GM18499 (cell line): ENCODE measurements around the gene TRAP1.

ENCODE experiments used
- ATAC-seq: cut with Tn5 transposase; IDR thresholded peaks from one replicate; pipeline ENCODE4 v1.9.1; 2021; ENCODE audit warnings: moderate number of reproducible peaks; ENCODE audit not compliant: insufficient read depth, unreplicated experiment

The TRAP1 gene

GRCh38 chr16:3717235-3718018 lies at the start of gene TRAP1:
TRAP1 (minus strand) TSS chr16:3717524; CDS start chr16:3717508, 16 bp downstream.
- no peak for ATAC-seq

DNA sequence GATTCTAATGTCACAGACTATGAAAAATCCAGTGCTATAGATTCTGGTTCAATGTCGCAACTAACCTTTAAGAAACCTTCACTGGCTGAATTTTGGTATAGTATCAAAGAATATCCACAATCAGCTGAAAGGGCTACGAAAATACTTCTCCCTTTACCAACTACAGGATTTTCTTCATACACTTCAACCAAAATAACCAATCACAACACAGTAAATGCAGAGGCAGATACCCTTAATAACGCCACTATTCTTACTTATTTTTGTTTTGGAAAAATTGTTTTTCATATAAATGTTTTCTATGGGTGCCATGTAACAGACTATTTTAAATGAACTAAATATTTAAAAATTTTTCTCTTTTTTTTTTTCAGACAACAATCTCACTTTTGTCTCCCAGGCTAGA lies 48.9 kb upstream of the TRAP1 start:
- no peak for ATAC-seq

DNA sequence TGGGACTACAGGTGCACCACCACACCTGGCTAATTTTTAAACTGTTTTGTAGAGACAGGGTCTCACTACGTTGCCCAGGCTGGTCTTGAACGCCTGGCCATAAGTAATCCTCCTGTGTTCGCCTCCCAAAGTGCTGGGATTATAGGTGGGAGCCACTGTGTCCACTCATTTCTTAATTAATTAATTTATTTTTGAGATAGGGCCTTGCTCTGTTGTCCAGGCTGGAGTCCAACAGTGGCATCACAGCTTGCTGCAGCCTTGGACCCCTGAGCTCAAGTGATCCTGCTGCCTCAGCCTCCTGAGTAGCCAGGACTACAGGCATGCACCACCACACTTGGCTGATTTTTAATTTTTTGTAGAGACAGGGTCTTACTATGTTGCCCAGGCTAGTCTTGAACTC lies 47.1 kb upstream of the TRAP1 start:
- ATAC-seq = no peak

DNA sequence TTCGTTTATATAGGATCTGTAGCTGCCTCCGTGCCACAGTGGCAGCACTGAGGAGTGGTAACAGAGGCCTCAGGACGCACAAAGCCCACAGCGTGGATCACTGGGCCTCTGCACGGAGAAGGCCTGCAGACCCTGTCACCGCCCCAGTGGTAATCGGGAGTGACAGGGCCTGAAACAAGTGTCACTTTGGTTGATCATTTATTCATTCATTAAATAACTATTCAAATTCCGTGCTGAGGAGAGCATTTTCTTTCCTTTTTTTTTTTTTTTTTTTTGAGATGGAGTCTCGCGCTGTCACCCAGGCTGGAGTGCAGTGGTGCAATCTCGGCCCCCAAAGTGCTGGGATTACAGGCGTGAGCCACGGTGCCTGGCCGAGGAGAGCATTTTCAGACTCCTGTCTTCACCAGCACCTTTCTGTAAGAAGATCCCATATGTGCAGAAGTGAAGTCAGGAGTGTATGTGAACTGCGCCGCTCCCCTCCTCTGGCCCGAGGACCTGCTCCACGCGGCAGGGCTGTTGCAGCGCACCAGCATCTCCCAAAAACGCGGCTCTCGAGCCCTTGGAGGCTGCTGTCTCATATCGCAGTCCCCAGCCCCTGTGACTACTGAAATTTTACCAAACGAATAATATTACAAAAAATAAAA lies 44.9 kb upstream of the TRAP1 start:
- no peak for ATAC-seq

DNA sequence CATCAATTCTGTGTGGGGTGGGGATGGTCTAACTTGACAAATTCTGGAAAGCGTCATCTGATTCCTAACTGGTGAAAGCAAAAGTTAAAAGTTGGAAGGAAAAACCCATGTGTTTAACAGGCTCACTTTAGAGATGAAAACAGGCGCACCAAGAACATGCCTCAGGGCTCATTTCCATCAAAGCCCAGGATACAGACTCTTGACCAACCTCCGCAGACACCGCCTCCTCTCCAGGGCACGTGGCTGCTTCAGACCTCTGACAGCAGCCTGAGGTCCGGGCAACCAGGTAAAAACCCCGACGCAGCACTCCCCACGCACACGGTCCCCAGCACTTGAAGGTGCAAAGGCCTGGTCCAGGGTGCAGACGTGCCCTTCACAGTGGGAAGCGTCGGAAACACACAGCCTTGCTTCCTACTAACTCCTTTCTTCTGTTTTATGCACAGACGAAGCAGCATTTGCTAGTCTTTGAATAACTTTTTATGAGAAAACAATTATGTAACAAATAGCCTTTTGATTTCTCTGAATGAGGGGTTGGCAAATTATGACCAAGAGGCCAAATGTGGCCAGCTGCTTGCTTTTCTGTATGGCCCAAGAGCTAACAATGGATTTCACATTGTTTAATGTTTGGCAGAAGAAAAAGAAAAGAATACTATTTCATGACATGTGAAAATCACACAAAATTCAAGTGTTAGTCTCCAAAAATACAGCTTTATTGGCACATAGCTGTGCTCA lies 44.2 kb upstream of the TRAP1 start:
- no peak for ATAC-seq

- no peak for ATAC-seq
These were observed 43.2 kb upstream of the TRAP1 start for GRCh38 chr16:3760518-3760917.

DNA sequence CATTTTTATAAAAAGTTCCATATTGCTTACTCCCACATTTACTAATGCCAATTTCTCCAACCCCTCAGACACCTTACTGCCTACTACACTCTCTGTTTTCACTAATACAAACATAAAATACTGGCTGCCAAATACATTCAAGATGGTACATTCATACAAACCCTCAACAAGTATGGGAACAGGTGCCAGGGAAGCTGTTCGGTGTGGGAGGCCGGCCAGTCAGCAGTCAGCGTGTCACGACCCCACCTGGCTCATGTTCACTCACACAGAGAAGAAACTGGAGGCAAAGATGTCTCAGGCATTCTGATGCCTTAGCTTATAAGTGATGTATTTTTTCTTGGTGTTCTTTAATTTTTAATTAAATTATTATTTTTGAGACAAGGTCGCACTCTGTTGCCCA lies 42.4 kb upstream of the TRAP1 start:
- ATAC-seq = no peak

GRCh38 chr16:3756113-3756512 lies 38.8 kb upstream of the TRAP1 start:
- no peak for ATAC-seq

DNA sequence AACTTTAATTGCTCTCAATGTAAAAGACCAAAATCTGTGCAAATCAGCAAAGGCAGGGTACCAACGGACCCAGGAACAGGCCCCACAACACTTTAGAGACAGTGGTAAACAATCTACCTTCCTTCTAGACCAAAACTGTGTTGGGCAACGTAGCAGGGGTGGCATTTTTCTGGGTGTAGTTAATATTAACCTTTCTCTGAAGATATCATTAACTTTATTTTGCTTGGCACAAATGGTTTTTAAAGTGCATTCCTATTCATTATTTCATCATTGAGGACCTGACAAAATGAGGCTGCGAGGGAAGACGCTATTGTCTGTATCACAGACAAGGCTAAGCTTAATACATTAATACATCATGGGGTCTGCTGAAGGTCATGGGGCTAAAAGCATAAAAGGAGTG lies 37.9 kb upstream of the TRAP1 start:
- no peak for ATAC-seq

DNA sequence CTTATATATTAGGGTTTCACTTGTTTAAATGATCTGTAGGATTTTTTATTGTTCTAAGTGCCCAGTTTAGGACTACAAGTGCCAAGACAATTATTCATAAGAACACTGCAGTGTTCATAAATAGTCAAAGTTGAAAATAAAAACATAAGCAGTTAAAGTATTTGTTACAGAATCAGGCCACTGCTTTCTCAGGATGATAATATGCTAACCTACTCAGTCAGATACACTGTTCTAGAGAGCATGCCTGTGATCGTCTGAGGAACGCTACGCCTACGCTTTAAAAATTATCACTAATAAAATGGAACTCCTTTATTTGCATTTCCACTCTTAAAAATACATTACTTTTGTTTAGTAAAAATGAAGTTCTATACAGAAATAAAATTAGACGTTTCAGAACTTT lies 37.4 kb upstream of the TRAP1 start:
- no peak for ATAC-seq

- ATAC-seq = no peak
These were observed 36.9 kb upstream of the TRAP1 start for GRCh38 chr16:3754081-3754703.

DNA sequence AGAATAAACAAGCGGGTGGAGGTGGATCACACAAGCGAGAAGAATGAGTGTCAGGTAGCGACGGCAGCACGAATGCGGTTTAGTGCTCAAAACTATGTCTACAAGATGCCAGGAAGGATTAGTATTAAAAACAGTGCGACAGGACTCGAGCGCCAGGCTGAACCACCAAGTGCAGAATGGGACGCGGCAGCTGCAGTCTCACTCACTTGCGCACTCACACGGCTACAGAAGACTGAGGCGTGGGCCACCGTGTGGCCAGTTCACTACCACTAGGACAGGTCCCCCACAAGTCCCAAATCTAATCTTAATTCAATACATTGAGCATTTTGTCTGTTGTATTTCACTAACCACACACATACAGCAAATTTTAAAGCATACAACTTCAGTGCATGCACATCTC lies 35.7 kb upstream of the TRAP1 start:
- ATAC-seq = no peak

DNA sequence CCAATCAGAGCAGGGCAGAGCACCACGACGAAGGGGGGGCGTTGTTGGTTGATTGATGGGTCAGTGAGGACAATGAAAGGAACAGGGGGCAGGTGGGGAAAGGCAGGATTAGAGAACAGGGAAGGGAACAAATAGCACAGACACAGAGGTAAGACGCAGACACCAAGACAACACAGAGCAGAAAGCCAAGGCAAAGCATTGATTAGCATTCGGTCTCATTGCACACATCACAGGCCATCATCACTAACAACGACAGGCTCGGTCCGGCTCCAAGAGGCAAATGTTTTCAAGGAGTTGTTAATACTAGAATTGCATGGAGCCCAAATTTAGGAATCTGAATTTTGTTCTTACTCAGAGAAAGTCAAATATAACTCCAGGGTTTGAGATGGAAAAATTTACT lies 34.6 kb upstream of the TRAP1 start:
- no peak for ATAC-seq

- no peak for ATAC-seq
These were observed 31.0 kb upstream of the TRAP1 start for GRCh38 chr16:3748307-3748706.

DNA sequence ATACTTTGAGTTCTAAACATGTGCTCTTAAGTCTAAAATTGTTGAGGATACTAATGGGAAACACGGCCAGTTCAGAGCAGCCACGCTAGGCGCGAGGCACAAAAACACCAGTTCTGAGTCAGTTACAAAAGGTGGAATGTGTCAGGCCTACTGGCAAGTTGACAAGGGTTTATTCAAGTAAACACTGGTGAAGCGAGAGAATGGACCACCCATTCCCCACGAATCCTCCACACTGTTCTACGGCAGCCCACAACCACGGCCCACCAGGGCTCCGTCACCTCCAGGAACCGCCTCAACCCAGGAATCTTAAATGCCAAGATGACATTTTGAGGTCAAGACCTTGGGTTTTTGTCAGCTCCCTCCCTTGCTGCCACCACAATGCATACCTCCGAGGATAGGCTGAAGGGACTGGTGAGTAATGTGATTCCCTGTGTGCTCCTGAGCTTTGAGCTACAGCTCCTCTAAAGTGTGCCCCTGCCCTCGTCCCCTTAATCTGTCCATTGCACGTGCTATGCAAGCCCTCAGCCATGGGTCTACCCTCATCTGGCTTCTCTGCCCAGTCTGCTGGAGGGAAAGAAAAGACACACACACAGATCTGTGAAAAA lies 28.5 kb upstream of the TRAP1 start:
- ATAC-seq = no peak

DNA sequence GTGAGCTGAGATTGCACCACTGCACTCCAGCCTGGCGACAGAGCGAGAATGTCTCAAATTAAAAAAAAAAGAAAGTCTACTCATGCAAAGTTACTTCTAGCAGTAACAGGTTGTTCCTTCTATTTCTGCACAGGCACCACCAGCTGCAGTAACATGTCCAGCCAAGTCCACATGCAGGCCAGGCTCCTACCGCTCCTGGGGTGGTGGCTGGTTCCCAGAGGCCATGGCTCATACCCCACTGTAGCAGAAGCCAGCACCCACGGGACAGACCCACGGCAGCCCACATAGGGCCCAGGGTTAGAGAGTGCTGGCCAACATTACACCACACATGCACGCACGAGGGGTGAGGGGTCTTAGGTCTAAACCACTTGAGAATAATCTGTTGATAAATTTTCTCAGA lies 26.7 kb upstream of the TRAP1 start:
- ATAC-seq = no peak

DNA sequence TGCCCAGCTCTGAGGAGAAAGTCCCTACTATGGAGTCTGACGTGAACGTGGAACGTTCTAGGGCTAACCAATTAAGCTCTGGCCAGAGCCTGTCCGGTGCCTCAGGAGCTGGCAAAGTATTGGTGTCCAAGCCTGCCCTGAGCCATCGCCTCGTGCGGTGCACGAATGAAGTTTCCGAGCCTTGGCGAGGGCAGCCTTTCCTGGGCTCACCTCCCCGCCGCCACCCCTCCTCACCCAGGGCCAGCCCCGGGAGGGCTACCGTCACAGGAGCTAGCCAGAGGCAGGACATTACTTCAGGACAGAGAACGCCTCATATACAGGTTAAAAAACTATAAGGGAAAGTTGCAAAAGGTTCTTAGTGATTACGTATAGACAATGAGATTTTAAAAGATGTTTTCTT lies 23.6 kb upstream of the TRAP1 start:
- no peak for ATAC-seq

DNA sequence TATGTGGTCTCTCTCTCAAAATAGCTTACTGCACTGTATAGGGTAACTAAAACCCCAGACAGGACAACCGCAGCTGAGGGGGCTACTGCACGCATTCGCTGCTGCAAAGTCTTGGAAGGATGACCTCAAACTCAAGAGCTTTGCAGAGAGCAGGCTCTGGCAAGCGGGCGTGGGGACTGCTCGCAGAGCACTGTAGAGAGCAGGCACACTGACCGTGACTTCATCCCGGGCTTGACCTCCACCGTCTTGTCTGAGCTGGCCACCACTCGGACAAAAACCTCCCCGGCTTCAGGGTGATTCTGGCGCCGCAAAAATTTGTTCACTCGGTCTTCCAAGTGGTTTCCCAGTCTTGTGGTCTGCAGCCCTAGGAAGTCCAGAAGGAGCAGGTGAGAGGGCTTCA lies 22.9 kb upstream of the TRAP1 start:
- no peak for ATAC-seq

DNA sequence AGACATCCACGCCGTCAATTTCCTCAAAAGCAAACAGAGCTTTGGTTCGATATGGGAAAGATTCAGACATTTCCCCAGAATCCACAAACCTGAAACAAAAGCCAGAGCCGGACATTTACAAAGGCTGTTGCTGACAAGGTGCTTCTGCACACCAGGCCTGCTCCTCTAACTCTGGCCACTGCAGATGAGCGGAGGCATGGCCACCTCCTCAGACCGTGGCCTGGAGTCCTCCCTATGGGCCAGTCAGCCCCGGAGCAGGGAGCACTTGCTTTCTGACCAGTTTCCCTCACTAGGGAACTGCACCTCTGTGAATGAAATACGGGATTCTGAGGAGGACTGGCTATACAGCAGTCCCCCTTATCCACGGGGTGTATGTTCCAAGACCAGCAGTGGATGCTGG lies 22.3 kb upstream of the TRAP1 start:
- no peak for ATAC-seq

DNA sequence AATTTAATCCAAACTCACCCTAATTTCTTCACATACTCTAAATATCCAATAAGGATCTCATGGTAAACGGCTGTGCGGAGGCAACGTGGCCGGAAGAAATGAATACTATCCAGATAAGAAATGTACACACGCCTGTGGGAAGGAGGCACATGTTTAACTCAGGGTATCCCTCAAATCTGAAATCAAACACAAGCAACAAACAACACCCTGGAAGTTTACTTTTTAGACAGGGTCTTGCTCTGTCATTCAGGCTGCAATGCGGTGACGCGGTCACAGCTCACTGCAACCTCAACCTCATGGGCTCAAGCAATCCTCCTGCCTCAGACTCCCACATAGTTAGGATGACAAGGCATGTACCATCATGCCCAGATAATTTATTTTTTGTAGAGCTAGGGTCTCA lies 21.2 kb upstream of the TRAP1 start:
- ATAC-seq = no peak

DNA sequence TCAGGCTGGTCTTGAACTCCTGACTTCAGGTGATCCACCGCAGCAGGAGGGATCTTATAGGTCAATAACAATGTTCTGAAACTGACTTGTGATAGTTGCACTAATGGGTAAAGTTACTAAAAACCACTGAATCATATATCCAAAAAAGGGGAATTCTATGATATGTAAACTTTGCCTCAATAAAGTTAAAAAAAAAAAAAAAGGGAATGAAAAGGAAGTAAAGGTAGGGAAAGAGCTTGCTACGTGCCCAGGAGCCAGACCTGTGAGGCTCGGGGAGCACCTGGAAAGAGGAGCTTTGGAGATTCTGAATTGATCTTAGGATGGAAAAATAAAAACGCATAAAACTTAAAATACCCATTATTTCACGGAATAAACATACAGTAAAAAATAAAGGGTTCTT lies 20.8 kb upstream of the TRAP1 start:
- ATAC-seq = no peak
